Endodermal cell (in vitro differentiated cells): ENCODE measurements around the gene CHERP. TPM values are rescaled to one million over a fixed set of nuclear protein-coding genes. Genes with fewer than 3 reads are reported as not detected.

Experiments
- DNase-seq: peaks from one replicate; pipeline ENCODE4 v3.0.0-alpha.2; 2017
- H3K27ac ChIP-seq: 2 replicates; pipeline ENCODE4 v1.5.1; 2013; ENCODE audit warnings: mild to moderate bottlenecking, low read depth, low read length, moderate library complexity
- H3K27me3 ChIP-seq: 2 replicates; pipeline ENCODE4 v1.6.1; 2013; ENCODE audit warnings: mild to moderate bottlenecking, low read length, moderate library complexity; ENCODE audit not compliant: insufficient read depth, control insufficient read depth, poor library complexity, severe bottlenecking
- H3K36me3 ChIP-seq: 2 replicates; pipeline ENCODE4 v1.7.0; 2013; ENCODE audit warnings: mild to moderate bottlenecking, low read length, moderate library complexity; ENCODE audit not compliant: control insufficient read depth, insufficient read depth
- H3K4me1 ChIP-seq: one replicate; pipeline ENCODE4 v1.7.0; 2013; ENCODE audit warnings: low read length; ENCODE audit not compliant: control insufficient read depth, insufficient read depth
- H3K4me3 ChIP-seq: 2 replicates; pipeline ENCODE4 v1.5.1; 2013; ENCODE audit warnings: mild to moderate bottlenecking, low read length, moderate library complexity
- H3K9ac ChIP-seq: 2 replicates; pipeline ENCODE4 v1.6.1; 2013; ENCODE audit warnings: mild to moderate bottlenecking, low read length, moderate library complexity; ENCODE audit not compliant: poor library complexity, severe bottlenecking; ENCODE audit errors: extremely low read depth
- H3K9me3 ChIP-seq: 2 replicates; pipeline ENCODE4 v1.6.1; 2013; ENCODE audit warnings: mild to moderate bottlenecking, low read length, moderate library complexity; ENCODE audit not compliant: control insufficient read depth
- H3K27ac Mint-ChIP-seq: 2 replicates; pipeline ENCODE4 v1.8.0; 2020; ENCODE audit warnings: mixed read lengths
- H3K27me3 Mint-ChIP-seq: 2 replicates; pipeline ENCODE4 v1.8.0; 2021; ENCODE audit warnings: mild to moderate bottlenecking, mixed read lengths; ENCODE audit not compliant: insufficient read depth
- H3K36me3 Mint-ChIP-seq: 2 replicates; pipeline ENCODE4 v1.8.0; 2020; ENCODE audit warnings: low read depth, mixed read lengths
- H3K4me1 Mint-ChIP-seq: 2 replicates; pipeline ENCODE4 v1.8.0; 2020; ENCODE audit warnings: mixed read lengths
- H3K4me3 Mint-ChIP-seq: 2 replicates; pipeline ENCODE4 v1.8.0; 2020; ENCODE audit warnings: mild to moderate bottlenecking, moderate library complexity, mixed read lengths
- H3K9me3 Mint-ChIP-seq: 2 replicates; pipeline ENCODE4 v1.8.0; 2020; ENCODE audit warnings: mild to moderate bottlenecking, mixed read lengths
- CTCF ChIP-seq: fragments of 200-600 bp; sonication (generic); conservative IDR thresholded peaks from 2 replicates; pipeline ENCODE4 v1.5.0; 2021; ENCODE audit warnings: antibody characterized with exemption, mild to moderate bottlenecking
- WGBS, 2 experiments: methylation state at CpG; one replicate each; pipeline versions ENCODE4 v1.1.5 to v1.1.7; 2013; ENCODE audit warnings: missing lambda C conversion rate in 2 of 2, mixed read lengths in 1 of 2; ENCODE audit not compliant: insufficient coverage in 1 of 2, insufficient read length in 1 of 2; 5-methylcytosine and 5-hydroxymethylcytosine counted together
- total RNA-seq, 2 donors: library from RNA; stranded (reverse); fragmentation: NEBNext Ultra II Directional in 1 of 2; extraction: Animal tissue kit (Norgen Biotek cat#: 25700) in 1 of 2; gene quantifications; 2 replicates in 1 of 2; 3 replicates in 1 of 2; pipeline ENCODE4 v1.2.1, GENCODE V29; 2021

Gene CHERP
- total RNA-seq, 2 donors from 2014 or later: 69.5 to 71.5 TPM

- TF ChIP-seq CTCF: no peak
- no peak overlapping the region for H3K9ac ChIP-seq
- H3K27me3 ChIP-seq: no peaks in the 10 kb centered on the region
- no peaks in the 10 kb centered on the region for H3K4me1 ChIP-seq
- Mint-ChIP-seq H3K27me3 (no peaks in the 10 kb centered on the region), H3K36me3 (peaks cover 76% of the 10 kb centered on the region), H3K4me1 (no peaks in the 10 kb centered on the region), H3K27ac (no peak overlapping the region), H3K4me3 (no peak overlapping the region), H3K9me3 (no peaks in the 10 kb centered on the region)
- DNase-seq: no peak
- H3K4me3 ChIP-seq: no peak overlapping the region
- WGBS, 2 experiments: 96 to 99% methylated on average over 21 to 25 of the region's 25 CpGs
- H3K27ac ChIP-seq: no peak overlapping the region
- peaks cover 85% of the 10 kb centered on the region for H3K36me3 ChIP-seq
- H3K9me3 ChIP-seq: no peaks in the 10 kb centered on the region
Observed at GRCh38 chr19:16529466-16530144, 12.6 kb downstream of the CHERP start.

GRCh38 chr19:16527971-16528521 lies 14.2 kb downstream of the CHERP start:
- 92 to 98% methylated on average over 6 to 12 of the region's 12 CpGs for WGBS, 2 experiments

DNA sequence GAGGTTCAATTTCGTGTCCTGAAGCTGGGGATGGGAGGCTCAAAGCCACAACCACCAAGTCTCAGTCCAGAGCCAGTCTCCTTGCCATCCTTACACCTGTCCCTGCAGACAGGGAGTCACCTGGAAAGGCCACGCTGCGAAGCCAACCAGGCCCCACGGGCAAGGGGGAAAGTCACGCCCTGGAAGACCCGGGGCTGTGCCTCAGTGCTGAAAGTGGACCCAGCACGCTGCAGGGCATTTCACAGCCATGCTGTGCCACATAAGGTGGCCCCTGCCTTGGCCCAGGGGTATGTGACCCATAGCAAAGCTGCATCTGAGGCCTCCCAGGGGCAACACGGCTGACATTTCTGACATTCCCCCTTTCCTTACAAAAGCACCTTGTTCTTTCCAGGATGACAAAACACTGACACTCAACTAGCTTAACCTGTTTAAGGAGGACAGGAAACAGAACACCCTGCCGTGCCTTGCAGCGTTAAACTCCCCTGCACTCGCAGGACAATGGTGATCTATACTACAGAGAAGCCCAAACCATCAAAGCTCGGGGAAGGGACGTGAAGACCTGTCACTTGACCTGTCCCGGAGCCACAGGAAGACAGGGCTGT lies 14.8 kb downstream of the CHERP start:
- Histone ChIP-seq H3K9me3 (no peaks in the 10 kb centered on the region), H3K9ac (no peak overlapping the region), H3K36me3 (peaks cover 83% of the 10 kb centered on the region), H3K27ac (no peak overlapping the region), H3K4me3 (no peak overlapping the region), H3K27me3 (no peaks in the 10 kb centered on the region), H3K4me1 (no peaks in the 10 kb centered on the region)
- H3K27me3 Mint-ChIP-seq: no peaks in the 10 kb centered on the region
- H3K27ac Mint-ChIP-seq: no peak overlapping the region
- H3K4me3 Mint-ChIP-seq: no peak overlapping the region
- no peaks in the 10 kb centered on the region for H3K9me3 Mint-ChIP-seq
- 88 to 90% methylated on average over 13 to 14 of the region's 14 CpGs for WGBS, 2 experiments
- no peak for DNase-seq
- no peak for TF ChIP-seq CTCF
- H3K4me1 Mint-ChIP-seq: no peaks in the 10 kb centered on the region
- H3K36me3 Mint-ChIP-seq: peaks cover 72% of the 10 kb centered on the region

More at GRCh38 chr19:16527971-16528521, 14.2 kb downstream of the CHERP start:
- no peaks in the 10 kb centered on the region for H3K9me3 ChIP-seq
- no peaks in the 10 kb centered on the region for H3K4me1 Mint-ChIP-seq
- H3K27ac ChIP-seq: no peak overlapping the region
- H3K36me3 Mint-ChIP-seq: peaks cover 71% of the 10 kb centered on the region
- no peak overlapping the region for H3K4me3 ChIP-seq
- H3K27ac Mint-ChIP-seq: no peak overlapping the region
- H3K4me3 Mint-ChIP-seq: no peak overlapping the region
- DNase-seq: peak; percentile 85
- peak; percentile 77 for TF ChIP-seq CTCF
- H3K4me1 ChIP-seq: no peaks in the 10 kb centered on the region
- H3K9ac ChIP-seq: no peak overlapping the region
- no peaks in the 10 kb centered on the region for H3K27me3 ChIP-seq
- H3K27me3 Mint-ChIP-seq: no peaks in the 10 kb centered on the region
- H3K36me3 ChIP-seq: peaks cover 83% of the 10 kb centered on the region
- no peaks in the 10 kb centered on the region for H3K9me3 Mint-ChIP-seq
